NCI-H1092 (cell line): ENCODE results near the gene FBN3.

Source experiments
- DNase-seq: peaks from one replicate; lab custom pipeline; 2025; lab: John Stamatoyannopoulos, UW

The FBN3 gene

DNA sequence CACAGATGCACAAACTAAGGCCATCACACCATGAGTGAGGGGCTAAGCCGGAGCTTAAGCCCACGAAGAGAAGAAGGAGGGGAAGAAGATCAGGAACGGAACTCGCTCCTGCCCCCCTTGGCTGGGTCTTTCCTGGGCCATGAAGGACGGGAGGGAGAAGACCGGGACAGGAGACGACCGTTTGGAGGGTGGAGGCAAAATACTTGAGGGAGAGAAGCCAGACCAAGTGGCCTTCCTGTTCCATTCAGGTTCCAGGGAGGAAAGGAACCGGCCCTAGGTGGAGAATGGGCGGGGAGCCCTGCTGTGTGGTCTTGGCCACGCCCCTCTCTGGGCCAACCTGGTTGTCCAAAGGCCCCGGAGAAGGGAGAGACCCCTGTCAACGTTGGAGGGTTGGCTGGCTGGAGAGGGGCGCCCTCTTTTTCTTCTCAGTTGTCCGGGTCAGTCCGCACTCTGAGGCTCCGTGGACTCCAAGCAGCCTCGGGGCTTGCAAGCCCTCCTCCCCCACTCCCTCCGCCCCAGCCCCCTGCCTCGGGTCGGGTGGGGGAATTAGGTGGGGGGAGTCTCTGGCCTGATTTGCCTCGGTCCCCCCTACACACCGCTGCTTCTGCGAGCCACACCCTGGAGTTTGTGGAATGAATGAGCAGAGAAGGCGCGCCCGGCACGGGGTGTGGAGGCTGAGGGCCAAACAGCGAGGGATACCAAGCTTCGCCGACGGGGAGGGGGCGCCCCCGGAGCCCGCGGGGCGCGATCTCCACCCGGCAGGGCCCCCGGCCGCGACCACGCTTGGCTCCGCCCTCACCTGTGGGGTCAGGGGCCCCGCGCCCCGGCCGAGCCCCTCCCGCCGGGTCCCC, 757 bp downstream of the FBN3 start:
- no peak for DNase-seq

DNA sequence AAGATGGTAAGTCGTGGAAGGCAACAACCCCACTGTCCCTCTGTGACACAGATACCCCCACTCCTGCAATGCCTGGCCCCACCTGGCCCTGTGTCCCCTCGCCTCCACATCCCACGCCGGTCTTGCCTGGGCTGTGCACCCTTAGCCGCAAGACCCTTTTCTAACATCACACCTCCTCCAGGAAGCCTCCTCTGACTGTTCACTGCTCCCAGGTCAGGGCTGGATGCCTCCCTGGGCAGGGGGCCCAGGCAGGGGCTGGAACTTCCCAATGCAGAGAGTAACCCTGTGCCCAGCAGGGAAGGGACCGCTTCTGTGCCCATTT, 1.3 kb downstream of the FBN3 start:
- DNase-seq: no peak

DNA sequence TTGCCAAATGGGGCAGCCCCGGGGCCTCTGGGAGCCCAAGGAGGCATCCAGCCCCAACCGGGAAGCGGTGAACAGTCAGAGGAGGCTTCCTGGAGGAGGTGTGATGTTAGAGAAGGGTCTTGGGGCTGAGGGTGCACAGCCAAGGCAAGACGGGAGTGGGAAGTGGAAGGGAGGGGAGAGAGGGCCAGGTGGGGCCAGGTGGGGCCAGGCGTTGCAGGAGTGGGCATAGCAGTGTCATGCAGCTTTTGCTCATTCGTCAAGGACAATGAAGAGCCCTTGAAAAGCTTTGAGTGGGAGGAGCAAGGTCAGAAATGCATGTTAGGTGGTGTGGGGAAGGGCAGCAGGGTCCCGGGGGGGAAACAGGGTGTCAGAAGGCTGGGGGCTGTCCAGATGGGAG, 1.8 kb downstream of the FBN3 start:
- DNase-seq: no peak

DNA sequence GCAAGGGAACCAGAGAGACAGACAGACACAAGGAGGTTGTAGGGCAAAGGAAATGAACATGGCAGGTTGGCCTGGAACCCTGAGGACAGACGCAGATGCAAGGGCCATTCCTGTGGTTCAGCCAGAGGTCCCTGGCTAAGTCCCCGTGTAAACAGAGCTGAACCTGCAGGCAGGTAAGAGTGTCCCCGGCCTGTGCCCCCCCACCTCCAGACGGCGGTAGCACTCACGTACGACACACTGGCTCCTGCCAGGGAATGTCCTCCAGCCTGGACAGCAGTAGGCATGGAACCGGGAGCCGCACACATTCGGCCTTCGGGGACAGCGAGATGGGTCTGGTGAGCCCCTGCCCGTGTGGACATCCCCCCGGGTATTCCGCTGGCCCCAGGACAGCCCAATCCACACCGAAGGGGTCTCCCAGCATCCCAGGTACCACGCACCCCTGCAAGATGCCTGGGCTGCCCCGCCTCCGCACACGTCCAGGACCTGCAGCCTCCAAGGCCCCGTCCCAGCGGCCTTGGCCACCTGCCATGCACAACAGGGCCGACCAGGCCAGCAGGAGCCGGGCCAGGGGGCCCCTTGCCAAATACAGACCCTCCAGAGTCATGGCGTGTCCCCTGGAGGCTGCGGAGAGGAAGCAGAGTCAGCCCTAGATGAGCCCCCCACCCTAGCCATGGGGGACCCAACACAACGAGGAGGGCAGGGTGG, 2.4 kb downstream of the FBN3 start:
- no peak for DNase-seq

DNA sequence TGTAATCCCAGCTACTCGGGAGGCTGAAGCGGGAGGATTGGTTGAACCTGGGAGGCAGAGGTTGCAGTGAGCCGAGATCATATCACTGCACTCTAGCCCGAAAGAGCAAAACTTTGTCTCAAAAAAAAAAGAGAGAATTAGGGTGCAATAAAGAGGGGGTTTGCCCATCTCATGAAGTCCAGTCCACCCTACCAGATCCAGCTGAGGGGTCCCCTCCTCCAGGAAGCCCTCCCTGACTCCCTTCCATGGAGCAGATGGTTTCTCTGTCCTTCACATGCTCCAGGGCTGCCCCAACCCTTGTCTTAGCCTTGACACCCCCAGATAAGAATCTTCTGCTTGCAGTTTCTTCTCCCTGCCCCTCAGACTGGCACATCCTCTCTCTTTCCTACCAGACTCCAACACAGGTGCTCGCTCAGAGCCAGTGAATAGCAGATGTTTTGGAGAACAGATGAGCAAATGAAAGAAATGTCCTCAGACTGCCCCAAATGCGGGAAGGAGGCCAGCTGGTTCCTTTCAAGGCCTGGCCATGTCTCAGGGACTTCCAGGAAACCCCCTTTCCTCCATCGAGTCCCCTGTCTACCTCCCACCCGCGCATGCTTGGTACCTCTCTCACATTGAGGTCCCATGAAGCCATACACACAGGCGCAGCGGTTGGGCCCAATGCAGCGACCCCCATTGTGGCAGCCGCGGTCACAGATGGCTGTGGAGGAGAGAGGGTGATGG, 5.0 kb downstream of the FBN3 start:
- DNase-seq: no peak

DNA sequence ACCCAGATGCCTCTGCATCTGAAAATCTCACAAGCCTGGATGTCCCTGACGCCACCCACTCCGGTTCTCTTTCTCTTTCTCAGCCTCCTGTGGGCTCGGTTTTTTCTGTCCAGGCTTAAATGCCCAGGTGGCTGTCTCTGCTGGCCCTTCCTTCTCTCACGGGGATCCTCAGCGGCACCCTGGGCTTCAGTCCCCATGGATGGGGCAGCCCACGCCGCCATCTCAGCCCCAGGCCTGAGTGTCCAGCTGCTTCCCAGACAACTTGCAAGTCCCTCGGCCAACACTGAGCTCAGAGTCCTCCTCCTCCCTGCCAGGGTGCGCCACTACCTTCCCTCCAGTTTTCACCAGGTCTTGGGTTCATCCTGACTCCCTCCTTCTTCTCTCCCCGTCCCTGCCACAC, 6.4 kb downstream of the FBN3 start:
- DNase-seq: no peak

DNA sequence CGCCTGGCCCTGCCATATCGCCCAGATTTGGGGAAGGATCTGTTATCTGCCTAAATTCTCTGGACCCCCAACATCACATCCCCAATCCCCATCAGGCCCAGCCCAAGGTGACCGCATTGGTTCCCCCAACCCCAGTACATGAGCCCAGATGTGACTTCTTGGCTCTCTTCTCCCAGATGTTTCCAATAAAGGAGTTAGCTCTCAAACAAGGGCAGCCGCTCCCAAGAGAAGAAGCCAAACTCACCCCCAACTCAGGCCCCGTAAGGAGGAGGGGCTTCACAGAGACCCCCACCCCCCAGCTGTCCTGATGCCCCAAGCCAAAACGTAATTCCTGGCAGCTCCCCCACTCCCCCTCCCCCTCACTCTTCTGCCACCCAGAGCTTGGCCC, 6.9 kb downstream of the FBN3 start:
- DNase-seq: no peak

DNA sequence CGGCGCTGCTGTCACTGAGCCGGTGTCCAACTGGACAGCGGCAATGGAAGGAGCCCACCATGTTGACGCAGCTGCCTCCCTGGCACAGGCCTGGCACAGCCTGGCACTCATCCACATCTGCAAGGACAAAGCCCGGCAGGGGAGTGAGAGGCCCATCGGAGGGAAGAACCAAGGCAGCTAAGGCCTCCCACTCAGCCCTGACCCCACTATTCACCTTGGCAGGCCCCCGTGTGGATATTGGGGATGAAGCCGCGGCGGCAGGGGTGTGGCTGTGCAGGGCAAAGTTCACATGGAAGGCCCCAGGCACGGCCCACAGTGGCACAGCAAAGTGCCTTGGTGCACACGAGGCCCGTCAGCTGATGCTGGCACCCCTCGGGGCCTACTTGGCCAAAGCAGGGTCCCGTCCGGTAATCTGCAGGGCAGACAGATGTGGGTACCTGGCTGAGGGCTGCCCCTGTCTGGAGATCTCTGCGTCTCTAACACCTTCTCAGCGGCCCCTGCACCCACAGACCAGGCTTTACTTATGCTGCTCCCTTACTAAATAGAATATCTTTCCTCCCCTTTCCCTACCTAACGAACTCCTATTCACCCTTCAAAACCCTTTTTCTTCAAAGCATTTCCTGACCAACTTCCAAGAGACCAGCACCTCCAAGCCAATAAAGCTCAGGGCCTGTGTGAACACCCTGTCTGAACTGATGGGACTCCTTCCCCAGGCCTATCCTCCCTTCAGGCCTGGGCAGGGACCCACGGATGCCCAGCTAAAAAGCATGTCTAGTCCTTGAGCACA, 7.5 kb downstream of the FBN3 start:
- DNase-seq: no peak

DNA sequence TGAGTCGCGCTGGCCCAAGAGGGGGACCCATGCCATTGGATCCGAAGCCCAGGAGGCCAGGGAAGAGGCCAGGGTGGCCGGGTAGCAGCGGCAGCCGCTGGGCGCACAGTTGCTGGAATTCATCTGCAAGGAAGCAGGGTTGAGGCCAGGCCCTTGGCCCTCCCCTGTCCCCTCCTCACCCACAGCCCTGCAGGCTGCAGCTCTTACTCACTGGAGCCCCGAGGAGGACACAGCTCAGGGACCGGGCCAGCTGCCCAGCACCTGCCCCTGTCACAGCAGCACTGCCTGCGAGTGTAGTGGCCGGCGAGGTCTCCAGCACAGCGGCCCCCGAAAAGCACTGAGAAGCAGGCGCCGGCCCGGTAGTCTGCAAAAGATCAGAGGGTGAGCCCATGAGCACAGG, 11.2 kb downstream of the FBN3 start:
- no peak for DNase-seq

DNA sequence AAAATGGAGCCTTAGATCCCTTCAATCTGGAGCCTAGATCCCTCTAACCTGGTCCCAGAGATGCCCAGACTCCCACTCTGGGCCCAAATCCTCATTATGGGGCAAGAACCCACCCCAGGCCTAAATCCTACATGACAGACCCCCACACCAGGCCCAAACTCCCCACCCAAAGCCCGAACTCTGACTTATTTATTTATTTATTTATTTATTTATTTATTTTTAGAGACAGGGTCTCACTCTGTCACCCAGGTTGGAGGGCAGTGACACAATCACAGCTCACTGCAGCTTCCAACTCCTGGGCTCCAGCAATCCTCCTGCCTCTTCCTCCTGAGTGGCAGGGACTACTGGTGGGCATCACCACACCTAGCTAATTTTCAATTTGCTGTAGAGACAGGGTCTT, 12.0 kb downstream of the FBN3 start:
- no peak for DNase-seq

DNA sequence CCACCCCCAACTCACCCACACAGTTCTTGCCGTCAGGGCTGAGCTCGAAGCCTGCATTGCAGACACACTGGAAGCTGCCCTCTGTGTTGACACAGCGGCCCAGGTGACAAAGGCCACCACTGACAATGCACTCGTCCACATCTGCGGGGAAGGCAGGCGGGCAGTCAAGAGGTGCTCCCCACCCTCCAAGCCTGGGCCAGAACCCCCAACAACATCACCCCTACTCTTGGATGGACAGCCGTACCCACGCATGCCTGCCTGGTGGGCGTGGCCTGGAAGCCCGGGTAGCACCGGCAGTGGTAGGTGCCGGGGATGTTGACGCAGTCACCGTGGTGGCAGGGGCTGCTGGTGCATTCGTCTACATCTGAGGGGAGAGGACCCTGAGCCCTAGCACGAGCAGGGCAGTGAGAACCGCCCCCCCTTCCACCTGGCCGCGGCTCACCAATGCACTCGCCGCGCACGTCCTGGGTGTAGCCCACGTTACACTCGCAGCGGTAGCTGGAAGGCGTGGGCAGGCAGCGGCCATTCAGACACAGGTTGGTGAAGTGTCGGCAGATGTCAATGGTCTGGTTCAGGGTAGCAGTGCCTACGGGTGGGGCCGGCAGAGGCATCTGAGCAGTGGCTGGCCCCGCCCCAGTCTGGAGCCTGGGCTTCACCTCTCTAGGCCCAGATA, 13.3 kb downstream of the FBN3 start:
- no peak for DNase-seq

DNA sequence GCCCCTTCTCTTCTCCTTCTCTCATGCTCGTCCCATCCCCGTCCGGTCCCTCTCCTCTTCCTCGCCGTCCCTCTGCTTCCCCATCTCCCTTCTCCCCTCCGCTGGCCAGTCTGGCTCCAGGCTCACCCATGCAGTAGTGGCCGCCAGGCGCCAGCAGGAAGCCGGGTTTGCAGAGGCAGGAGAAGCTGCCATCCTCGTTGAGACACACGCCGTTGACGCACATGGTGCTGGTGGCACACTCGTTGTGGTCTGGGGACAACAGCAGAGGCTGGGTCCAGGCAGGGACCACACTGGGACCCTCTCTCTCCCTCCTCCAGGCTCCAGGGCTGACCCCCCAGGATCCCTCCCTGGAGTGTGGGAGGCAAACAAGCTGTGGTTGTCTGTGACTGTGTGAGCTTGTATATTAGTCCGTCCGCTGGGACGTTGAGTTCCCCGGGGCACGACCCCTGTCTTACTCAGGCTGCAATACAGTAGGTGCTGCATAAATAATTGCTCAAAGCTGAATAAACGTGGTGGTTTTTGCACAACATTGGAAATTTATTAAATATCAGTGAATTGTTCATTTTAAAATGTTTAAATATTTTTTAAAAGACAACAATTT, 16.4 kb downstream of the FBN3 start:
- DNase-seq: no peak

DNA sequence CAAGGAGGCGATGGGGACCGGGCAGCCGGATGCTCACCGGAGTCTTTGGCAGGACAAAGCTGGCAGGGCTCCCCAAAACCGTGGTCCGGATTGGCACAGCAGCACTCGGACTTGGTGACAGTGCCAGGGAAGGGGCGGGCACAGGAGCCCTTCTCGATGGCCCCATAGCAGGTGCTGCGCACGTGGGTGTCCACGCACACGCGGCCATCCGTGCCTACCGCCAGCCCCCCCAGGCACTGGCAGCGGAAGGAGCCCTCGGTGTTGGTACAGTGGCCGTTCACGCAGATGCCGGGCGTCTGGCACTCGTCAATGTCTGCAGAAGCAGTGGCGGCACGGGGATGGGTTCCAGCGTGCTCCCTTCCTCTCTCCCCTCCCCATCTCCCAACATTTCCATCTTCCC, 17.9 kb downstream of the FBN3 start:
- no peak for DNase-seq

DNA sequence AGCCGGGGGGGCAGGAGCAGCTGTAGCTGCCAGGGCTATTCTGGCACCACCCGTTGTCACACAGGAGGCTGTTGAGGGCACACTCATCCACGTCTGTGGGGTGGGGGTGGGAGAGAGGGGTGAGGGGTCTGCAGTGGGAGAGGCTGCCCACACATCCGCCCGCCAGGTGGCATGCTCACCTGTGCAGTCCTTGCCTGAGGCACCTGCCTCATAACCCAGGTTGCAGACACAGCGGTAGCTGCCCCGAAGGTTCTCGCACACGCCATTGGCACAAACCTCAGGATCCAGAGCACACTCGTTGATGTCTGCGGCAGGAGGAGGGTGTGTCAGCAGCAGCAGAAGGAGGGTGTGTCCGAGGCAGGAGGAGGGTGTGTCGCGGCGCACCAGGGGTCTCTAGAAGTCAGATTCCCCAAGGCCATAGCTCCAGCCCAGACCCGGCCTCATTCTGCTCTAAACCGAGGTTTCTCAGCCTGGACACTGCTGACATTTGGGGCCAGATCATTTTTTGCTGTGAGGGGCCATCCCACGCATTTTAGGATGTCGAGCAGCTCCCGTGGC, 20.3 kb downstream of the FBN3 start:
- DNase-seq: no peak

DNA sequence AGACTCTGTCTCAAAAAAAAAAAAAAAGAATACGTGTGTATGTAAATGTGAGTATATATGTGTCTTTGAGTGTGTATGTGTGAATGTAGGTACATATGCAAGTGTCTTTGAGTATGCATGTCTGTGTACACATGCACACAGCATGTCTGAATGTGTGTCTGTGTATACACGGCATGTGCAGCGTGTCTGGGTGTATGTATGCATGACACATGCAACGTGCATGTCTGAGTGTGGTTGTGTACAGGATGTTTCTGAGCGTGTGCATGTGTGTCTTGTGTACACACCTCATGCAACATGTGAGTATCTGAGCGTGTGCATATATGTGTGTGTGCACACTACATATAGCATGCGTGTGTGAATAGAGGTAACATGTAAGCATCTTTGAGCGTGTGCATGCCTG, 20.8 kb downstream of the FBN3 start:
- no peak for DNase-seq

DNA sequence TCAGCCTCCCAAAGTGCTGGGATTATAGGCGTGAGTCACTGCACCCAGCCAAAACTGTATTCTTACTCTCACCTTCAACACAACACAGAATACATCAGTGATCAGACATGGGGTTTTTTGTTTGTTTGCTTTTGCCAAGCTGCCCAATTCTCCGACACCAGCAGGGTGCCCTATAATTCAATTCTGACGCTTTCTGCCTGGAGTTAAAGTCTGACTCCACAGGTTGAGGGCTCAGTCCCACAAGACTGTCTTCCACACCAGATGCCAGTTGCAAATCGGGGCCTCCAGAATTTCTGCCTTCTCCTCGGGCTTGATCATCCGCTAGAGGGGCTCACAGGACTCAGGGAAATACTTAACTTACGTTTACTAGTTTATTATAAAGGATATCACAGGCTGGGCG, 22.1 kb downstream of the FBN3 start:
- DNase-seq: no peak

DNA sequence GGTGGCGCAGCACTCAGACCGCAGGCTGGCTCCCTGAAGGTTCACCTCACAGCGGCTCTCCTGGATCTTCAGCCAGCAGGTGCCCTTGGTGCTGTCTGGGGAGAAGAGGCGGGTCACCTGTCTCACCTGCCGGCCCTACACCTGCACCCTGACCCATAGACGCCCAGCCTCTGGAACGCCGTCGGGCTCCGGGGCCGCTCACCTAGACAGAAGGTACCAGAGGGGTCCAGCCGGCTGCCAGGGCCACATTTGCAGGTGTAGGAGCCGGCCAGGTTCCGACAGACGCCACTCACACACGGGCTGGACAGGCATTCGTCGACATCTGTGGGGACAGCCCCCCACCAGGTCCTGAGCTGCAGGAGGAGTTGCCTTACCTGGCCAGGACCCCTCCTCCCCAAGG, 22.9 kb downstream of the FBN3 start:
- DNase-seq: no peak

DNA sequence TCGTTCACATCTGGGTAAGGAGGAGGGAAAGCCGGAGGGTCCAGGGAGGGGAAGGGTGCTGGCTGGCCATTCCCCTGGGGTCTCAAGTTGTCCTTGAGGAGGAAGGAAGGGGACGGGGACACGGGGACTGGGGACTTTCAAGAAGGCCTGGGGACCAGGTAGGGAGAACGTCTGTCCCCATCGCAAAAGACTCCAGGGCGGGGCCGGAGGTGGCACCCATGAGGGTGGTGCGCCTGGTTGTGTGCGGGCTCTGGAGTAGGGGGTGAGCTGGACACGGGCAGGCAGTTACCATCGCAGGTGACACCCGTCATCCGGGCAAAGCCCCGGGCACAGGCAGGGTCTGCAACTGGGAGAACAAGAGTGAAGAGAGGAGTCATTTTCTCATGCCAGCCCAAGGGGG, 23.4 kb downstream of the FBN3 start:
- no peak for DNase-seq

DNA sequence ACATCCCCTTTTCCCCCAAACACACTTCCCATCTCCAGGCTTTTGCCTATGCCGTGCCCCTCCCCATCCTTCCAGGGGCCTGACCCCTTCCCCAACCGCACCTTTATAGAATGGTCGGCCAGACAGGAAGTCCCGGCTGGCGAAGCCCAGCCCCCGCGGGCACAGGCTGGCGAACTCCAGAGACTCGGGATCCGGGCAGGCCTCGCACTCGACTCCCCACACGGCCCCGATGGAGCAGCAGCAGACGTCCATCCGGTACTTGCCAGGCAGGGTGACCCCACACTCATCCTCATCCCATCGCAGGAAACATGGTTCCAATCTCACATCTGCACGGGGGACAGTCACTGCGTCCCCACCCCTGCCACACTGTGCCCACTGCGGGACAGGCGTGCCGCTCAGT, 25.7 kb downstream of the FBN3 start:
- DNase-seq: no peak

DNA sequence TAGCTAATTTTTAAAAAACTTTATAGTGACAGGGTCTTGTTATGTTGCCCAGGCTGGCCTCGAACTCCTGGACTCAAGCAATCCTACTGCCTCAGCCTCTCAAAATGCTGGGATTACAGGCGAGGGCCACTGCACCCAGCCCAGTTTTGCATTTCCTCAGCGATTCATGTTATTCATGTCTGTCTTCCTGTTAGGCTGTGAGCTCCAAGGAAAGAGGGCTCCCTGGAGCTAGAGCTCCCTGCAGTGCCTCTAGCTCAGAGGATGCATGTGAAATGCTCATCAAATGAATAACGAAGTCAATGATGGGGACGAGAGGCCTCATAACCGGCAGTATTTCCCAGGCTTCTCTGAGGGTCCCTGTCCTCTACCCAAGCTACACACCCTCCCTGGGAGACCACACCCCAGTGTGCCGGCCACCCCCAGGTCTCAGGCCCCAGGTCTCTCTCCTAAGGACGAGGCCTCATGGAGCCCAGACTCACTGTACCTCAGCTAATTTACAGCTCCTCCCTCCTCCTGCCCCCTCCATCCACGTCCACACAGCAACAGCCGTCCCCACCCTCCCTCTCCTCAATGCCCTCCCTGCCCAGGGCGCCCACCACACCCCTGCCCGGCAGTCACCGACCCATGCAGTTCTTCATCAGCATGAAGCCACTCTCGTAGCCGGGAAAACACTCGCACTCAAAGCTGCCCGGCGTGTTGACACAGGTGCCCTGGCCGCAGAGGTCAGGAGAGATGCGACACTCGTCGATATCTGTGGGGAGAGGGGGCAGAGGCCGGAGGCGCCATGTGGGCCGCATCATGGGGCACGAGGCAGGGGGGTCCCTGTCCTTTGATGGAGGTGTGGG, 28.5 kb downstream of the FBN3 start:
- no peak for DNase-seq
